ENCODE results near the gene SMOC1.
"Not testable (repeated sequence)": the region's sequence is repeated elsewhere in the genome, so short reads cannot be mapped to it uniquely, and the experiment has no call there.

The SMOC1 gene

GRCh38 chr14:69901113-69901951, 22.1 kb downstream of the SMOC1 start:
- DNase-seq: no peak

DNA sequence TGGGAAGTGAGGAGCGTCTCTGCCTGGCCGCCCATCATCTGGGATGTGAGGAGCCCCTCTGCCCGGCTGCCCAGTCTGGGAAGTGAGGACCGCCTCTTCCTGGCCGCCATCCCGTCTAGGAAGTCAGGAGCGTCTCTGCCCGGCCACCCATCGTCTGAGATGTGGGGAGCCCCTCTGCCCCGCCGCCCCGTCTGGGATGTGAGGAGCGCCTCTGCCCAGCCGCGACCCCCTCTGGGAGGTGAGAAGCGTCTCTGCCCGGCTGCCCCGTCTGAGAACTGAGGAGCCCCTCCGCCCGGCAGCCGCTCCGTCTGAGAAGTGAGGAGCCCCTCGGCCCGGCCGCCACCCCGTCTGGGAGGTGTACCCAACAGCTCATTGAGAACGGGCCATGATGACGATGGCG, 23.8 kb downstream of the SMOC1 start:
- DNase-seq: not testable (repeated sequence)

- no peak for DNase-seq
Observed at GRCh38 chr14:69904246-69904645, 25.0 kb downstream of the SMOC1 start.

- DNase-seq: no peak
Observed at GRCh38 chr14:69906201-69906600, 27.0 kb downstream of the SMOC1 start.

DNA sequence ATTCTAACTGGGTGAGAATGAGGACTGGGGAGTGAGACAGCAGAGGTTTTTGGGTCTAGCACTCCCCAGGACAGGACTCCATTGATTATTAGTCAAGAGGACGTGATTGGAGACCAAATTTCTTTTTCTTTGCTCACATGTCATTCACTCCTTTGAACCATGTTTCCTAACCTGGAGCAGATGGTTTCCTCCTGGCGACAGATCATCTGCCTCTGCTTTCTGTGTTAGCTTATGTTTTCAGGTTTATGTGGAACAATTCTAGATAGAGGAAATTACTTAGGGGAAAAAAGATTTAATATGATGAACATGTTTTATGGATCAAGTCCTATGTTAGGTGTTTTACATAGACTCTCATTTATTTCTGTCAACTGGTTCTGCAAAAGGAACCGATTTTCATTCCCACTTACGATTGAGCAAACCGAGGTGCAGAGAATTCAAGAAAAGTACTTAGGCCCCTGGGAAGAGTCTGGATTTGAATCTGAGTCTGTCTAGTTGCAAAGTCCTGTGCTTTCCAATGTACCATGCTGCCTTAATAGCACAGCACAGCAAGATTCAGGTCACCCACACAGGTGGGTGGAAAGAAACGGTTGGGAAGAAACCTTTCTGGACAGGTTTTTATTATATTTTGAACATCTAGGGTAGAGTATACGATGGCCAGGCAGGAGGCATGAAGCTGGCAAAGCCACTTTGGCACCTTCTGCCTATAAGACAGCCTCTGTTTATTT, 30.8 kb downstream of the SMOC1 start:
- DNase-seq: no peak

GRCh38 chr14:69910871-69911270, 31.7 kb downstream of the SMOC1 start:
- DNase-seq: no peak

DNA sequence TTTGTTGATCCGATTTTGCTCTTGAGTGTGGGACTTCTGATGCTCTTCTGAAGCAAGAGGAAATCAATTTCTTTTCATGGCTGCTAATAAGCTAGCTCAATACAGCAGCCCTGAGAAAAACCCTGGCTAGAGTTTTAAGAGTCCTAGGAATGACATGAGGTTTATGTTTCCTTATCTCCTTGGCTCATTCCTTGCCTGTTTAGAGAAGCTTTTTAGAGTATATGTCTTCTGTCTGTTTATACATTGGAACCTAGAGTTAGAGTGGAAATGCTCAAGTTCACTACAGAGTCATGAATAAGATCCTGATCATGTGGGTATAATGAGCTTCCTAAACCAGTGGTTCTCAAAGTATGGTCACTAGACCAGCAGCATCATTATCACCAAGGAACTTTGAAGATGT, 34.5 kb downstream of the SMOC1 start:
- no peak for DNase-seq

- no peak for DNase-seq
Observed at GRCh38 chr14:69916396-69916795, 37.2 kb downstream of the SMOC1 start.

DNA sequence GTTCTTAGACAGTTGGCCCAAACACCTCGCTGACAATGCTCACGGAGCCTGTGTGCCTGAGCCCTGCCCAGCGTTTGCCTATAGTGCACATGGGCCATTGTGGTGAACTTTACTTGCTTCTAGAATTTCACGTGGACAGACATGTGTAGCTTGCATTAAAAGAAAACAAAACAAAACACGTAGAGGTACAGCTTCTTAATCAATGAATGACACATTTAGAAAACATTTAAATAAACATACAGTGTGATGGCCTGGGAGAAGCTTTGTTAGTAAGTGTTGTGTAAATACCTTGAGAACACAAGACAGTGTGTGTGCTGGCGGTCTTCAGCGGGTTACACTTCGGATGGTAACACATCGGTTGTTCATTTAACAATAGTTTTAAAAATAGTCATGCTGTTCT, 38.1 kb downstream of the SMOC1 start:
- DNase-seq: no peak

GRCh38 chr14:69919815-69920214, 40.6 kb downstream of the SMOC1 start:
- no peak for DNase-seq

DNA sequence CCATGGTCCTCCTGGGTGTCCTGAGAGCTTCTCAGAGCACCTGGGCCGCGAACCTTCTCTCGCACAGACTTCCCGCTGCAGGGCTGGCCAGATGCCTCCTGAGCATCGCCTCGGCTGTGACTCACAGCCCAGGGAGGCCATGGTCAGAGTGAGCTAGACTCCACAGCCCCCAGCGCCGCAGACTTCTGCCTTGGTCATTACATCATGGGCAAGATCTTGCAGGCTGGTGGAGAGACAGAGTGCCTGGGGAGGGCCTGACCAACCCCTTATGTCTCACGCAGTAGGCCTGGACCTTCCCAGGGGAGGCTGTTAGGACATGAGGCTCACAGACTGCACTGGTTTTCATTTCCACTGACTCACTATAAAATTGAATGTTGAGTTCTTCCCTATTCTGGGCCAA, 41.8 kb downstream of the SMOC1 start:
- no peak for DNase-seq

- DNase-seq: no peak
Observed at GRCh38 chr14:69922198-69922597, 43.0 kb downstream of the SMOC1 start.

DNA sequence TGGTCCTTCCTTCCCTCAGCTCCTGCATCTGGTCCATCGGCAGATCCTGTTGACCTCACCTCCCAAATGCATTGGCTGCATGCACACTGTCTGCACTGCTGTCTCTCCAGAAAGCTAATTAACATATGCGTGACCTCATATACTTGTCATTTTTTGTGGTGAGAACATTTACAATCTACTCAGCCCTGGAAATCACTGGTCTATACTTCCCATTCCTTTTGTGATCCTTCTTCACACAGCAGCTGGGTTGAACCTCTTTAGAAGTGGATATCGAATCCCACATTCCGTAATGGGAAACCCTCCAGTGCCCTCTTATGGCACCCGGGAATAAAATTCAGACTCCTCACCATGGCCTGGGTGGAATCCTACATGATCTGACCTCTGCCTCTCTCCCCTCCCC, 45.0 kb downstream of the SMOC1 start:
- DNase-seq: peak; percentile 54

DNA sequence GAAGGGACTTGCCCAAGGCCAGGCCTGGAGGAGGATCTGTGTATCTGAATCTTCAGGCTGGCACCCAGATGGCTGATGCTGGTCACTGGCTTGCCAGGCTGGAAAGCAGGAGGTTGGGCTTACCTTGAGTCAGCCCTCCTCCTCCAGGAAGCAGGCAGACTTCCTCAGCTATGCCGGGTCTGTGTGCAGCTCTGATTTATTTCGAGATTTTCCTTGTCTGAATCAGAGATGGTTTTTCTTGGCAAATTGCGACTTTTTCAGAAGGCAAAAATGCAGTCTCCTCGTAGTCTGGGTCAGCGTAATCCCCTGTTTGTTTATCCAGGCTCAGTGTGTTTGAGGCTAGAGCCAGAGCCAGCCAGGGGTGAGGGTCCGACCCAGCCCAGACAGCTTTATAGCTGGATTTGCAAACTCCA, 48.9 kb downstream of the SMOC1 start:
- no peak for DNase-seq

- DNase-seq: no peak
Observed at GRCh38 chr14:69930780-69931379, 51.7 kb downstream of the SMOC1 start.

DNA sequence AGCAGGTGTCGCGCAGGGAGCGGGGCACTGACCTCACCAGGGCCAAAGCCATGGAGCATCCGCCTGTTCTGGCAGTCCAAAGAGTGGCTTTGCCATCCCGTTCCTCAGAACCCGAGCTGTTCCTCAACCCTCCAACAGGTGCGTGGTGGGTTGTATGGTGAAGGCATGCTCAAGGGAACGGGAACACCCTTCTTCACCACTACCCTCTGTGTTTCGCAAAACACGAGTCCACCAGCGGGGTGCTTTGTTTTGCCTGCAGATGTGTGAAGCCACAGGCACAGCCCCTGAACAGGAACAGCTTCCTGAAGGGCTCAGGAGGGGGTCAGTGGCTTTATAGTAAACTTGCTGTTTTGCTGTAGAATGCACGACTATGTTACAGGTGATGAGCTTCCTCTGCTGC, 52.7 kb downstream of the SMOC1 start:
- no peak for DNase-seq

- DNase-seq: no peak
Observed at GRCh38 chr14:69932391-69932790, 53.2 kb downstream of the SMOC1 start.

GRCh38 chr14:69933623-69934275, 54.5 kb downstream of the SMOC1 start:
- no peak for DNase-seq

DNA sequence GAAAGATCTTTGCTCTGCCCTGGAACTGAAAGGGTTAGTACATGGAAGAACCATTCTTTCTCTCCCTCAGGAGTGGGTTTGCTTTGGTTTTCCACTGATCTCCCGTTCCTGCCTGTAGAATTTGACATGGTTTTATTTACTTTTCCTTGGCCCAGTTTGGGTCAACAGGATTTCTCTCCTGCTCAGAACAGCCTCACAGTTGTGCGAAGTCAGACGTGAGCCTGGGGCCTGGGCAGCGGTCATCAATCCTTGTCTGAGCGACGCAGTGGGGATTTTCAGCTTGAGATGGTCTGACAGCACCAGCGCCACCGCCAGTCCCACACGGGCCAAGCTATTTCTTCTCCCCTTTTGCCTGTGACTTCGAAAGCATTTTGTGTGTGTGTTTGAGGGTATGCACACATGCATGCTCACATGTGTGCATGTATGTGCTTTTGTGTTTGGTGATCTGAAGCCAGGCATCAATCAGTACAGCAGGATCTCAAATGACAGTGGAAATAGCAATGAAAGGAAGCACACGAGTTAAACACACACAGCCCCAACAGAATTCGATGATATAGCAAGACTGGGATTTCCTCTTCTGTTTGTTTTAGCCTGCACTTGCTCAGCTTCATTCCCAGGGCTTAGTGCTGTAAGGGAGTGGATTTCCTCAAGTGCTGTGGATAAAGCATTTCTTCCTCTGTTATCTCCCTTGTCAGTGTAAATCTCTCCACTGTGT, 58.3 kb downstream of the SMOC1 start:
- no peak for DNase-seq

DNA sequence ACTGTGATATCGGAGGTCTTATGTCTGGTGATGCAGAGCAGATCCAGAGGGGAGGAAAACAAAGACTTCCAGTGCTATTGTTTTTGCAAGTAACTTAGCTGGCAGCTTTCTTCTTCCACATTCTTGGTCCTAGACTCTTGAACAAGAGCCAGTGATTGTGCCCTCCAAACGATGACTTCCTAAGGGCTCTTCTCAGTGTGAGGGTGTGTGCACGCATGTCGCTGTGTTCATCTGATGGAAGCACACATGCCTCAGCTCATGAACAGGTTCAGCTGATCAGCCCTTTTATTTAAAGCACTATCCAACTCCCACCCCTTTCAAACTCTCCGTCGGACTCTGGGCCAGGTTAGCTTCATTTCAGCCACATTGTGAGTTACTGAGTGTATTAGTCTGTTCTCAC, 59.5 kb downstream of the SMOC1 start:
- no peak for DNase-seq

- DNase-seq: no peak
Observed at GRCh38 chr14:69941768-69942742, 62.8 kb downstream of the SMOC1 start.

Data from NCI-H2107 (cell line).